ENCODE data around the gene GPC1.

GPC1 gene

GRCh38 chr2:240514631-240515030, 79.2 kb downstream of the GPC1 start:
- DNase-seq (ENCODE audit: low read depth), result no peak

GRCh38 chr2:240517342-240517741, 81.9 kb downstream of the GPC1 start:
- no peak for DNase-seq (ENCODE audit: low read depth)
